Measurements from ENCODE around the gene LAMA2. TPM values are rescaled to one million over a fixed set of nuclear protein-coding genes. Genes with fewer than 3 reads are reported as not detected.

Gene LAMA2
- total RNA-seq, 4 donors from 2014 or later = 61.5 to 154 (median 103) TPM

DNA sequence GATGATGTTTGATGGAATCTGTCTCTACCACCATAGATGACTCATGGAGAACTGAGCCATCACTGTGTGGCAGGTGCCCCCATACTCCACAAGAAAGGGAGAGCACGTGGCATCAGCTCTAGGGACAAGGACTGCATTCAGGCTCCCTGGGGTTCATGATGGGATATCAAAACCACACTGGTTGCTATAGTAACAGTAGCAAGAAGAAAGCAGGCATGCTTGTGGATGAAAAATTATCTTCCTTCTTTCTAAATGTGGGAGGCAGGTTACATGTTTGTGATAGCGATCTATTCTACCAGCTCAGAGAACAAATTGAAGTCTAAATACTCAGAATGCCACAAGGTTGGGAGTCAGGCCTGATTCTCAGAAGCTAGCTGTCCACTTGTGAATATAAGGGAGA lies 602.8 kb downstream of the LAMA2 start:
- intact Hi-C loops (cut with DNase I; ENCODE audit: low total_unique reads) = no loop called here
- H3K27ac ChIP-seq = no peak overlapping the region
- peaks cover 0 to 5% of the 10 kb centered on the region in 2 donors for H3K36me3 ChIP-seq
- no peaks in the 10 kb centered on the region for H3K9me3 ChIP-seq
- no peak for TF ChIP-seq POLR2A (IDR thresholded peaks at IDR 0.05)
- no peak for TF ChIP-seq CTCF (IDR thresholded peaks at IDR 0.05)
- no peak overlapping the region for H3K4me3 ChIP-seq
- no peaks in the 10 kb centered on the region for H3K4me1 ChIP-seq
- no peaks in the 10 kb centered on the region for H3K27me3 ChIP-seq
- DNase-seq = no peak

GRCh38 chr6:129486327-129486726 lies 603.4 kb downstream of the LAMA2 start:
- no peak for DNase-seq
- Histone ChIP-seq H3K9me3 (no peaks in the 10 kb centered on the region), H3K4me1 (no peaks in the 10 kb centered on the region), H3K27me3 (no peaks in the 10 kb centered on the region), H3K36me3 (peaks cover 0 to 5% of the 10 kb centered on the region in 2 donors), H3K27ac (no peak overlapping the region), H3K4me3 (no peak overlapping the region)
- intact Hi-C loops (cut with DNase I; ENCODE audit: low total_unique reads) = no loop called here
- TF ChIP-seq CTCF (IDR thresholded peaks at IDR 0.05) (no peak), POLR2A (IDR thresholded peaks at IDR 0.05) (no peak)

GRCh38 chr6:129488313-129488712 lies 605.4 kb downstream of the LAMA2 start:
- intact Hi-C loops (cut with DNase I; ENCODE audit: low total_unique reads) = no loop called here
- Histone ChIP-seq H3K4me1 (no peaks in the 10 kb centered on the region), H3K27ac (no peak overlapping the region), H3K4me3 (no peak overlapping the region), H3K27me3 (no peaks in the 10 kb centered on the region), H3K36me3 (peaks cover 0 to 4% of the 10 kb centered on the region in 2 donors), H3K9me3 (no peaks in the 10 kb centered on the region)
- no peak for DNase-seq
- no peak for TF ChIP-seq CTCF (IDR thresholded peaks at IDR 0.05)
- TF ChIP-seq POLR2A (IDR thresholded peaks at IDR 0.05) = no peak

DNA sequence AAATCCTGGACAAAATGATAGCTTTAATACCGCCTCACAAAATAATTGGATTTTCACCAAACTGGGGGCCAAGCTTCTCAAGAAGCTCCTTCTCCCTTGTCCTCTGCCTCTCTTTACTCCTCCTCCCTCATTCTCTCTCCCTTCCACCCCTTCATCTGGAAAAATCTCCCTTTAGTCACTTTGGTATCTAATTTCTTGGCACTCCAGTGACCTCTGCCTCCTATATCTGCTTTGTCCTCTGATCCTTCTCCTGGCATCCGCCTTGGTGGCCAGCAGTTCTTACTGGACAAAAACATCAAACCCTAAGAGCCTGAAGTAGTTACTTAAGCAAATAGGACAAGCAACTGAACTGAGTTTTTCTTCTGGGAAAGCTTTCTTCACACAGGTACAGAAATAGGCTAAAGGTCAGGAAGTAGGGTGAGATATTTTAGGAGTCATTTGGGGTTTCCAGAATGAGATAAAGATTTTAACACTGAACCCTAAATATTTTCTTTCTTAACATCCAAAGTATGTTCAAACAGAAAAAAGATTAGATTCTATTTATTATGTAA lies 606.4 kb downstream of the LAMA2 start:
- intact Hi-C loops (cut with DNase I; ENCODE audit: low total_unique reads) = no loop called here

More for the DNA sequence above, 606.4 kb downstream of the LAMA2 start:
- Histone ChIP-seq H3K27ac (peak overlapping the region; percentile 83 to 85), H3K9me3 (no peaks in the 10 kb centered on the region), H3K27me3 (no peaks in the 10 kb centered on the region), H3K4me1 (no peaks in the 10 kb centered on the region), H3K36me3 (no peaks in the 10 kb centered on the region), H3K4me3 (no peak overlapping the region)
- DNase-seq = no peak
- TF ChIP-seq POLR2A (IDR thresholded peaks at IDR 0.05) (no peak), CTCF (IDR thresholded peaks at IDR 0.05) (no peak)

All from uterus (tissue), 4 donors.